ENCODE results near the gene ST3GAL3. TPM values are rescaled to one million over a fixed set of nuclear protein-coding genes. Genes with fewer than 3 reads are reported as not detected.
A peak's percentile ranks its signal among the peaks of the same experiment; 100 is the strongest.

ST3GAL3 gene
- total RNA-seq, 1 donor from 2014 or later: 14.9 TPM

GRCh38 chr1:43969746-43970466 lies 262.6 kb downstream of the ST3GAL3 start, which contains the start of gene DPH2:
Gene DPH2, plus strand, starts transcription at chr1:43970010. Its CDS starts 166 bp downstream, at chr1:43970176.
- peak; percentile 21 for TF ChIP-seq CTCF (IDR thresholded peaks at IDR 0.05; ENCODE audit: unreplicated experiment)
- peak; percentile 95 for DNase-seq (ENCODE audit: low spot score)
- H3K36me3 Mint-ChIP-seq (ENCODE audit: low read depth, unreplicated experiment): peaks cover 16% of the 10 kb centered on the region
- H3K4me3 Mint-ChIP-seq (ENCODE audit: unreplicated experiment): peak within 1 kb of the TSS; percentile 96
- peaks cover 19% of the 10 kb centered on the region for H3K4me1 Mint-ChIP-seq (ENCODE audit: unreplicated experiment)
- peaks cover 9% of the 10 kb centered on the region for H3K27me3 Mint-ChIP-seq (ENCODE audit: unreplicated experiment)
- H3K27ac Mint-ChIP-seq (ENCODE audit: unreplicated experiment): peak within 1 kb of the TSS; percentile 19
- H3K9me3 Mint-ChIP-seq (ENCODE audit: unreplicated experiment): no peaks in the 10 kb centered on the region

- no peak for DNase-seq (ENCODE audit: low spot score)
- Mint-ChIP-seq H3K27ac (ENCODE audit: unreplicated experiment) (no peak overlapping the region), H3K4me3 (ENCODE audit: unreplicated experiment) (peak overlapping the region; percentile 96), H3K27me3 (ENCODE audit: unreplicated experiment) (peaks cover 9% of the 10 kb centered on the region), H3K36me3 (ENCODE audit: low read depth, unreplicated experiment) (peaks cover 16% of the 10 kb centered on the region), H3K4me1 (ENCODE audit: unreplicated experiment) (peaks cover 19% of the 10 kb centered on the region), H3K9me3 (ENCODE audit: unreplicated experiment) (no peaks in the 10 kb centered on the region)
- TF ChIP-seq CTCF (IDR thresholded peaks at IDR 0.05; ENCODE audit: unreplicated experiment): no peak
Observed at GRCh38 chr1:43970502-43970901, 263.2 kb downstream of the ST3GAL3 start.

- H3K9me3 Mint-ChIP-seq (ENCODE audit: unreplicated experiment): no peaks in the 10 kb centered on the region
- no peak for DNase-seq (ENCODE audit: low spot score)
- H3K4me3 Mint-ChIP-seq (ENCODE audit: unreplicated experiment): peak overlapping the region; percentile 96
- H3K27ac Mint-ChIP-seq (ENCODE audit: unreplicated experiment): no peak overlapping the region
- no peak for TF ChIP-seq CTCF (IDR thresholded peaks at IDR 0.05; ENCODE audit: unreplicated experiment)
- H3K4me1 Mint-ChIP-seq (ENCODE audit: unreplicated experiment): peaks cover 22% of the 10 kb centered on the region
- H3K36me3 Mint-ChIP-seq (ENCODE audit: low read depth, unreplicated experiment): peaks cover 16% of the 10 kb centered on the region
- H3K27me3 Mint-ChIP-seq (ENCODE audit: unreplicated experiment): peaks cover 12% of the 10 kb centered on the region
Observed at GRCh38 chr1:43970911-43971310, 263.6 kb downstream of the ST3GAL3 start.

GRCh38 chr1:43971336-43971980 lies 264.1 kb downstream of the ST3GAL3 start:
- H3K4me3 Mint-ChIP-seq (ENCODE audit: unreplicated experiment): no peak overlapping the region
- TF ChIP-seq CTCF (IDR thresholded peaks at IDR 0.05; ENCODE audit: unreplicated experiment): no peak
- peaks cover 19% of the 10 kb centered on the region for H3K36me3 Mint-ChIP-seq (ENCODE audit: low read depth, unreplicated experiment)
- peaks cover 16% of the 10 kb centered on the region for H3K27me3 Mint-ChIP-seq (ENCODE audit: unreplicated experiment)
- no peak for DNase-seq (ENCODE audit: low spot score)
- H3K27ac Mint-ChIP-seq (ENCODE audit: unreplicated experiment): no peak overlapping the region
- peaks cover 27% of the 10 kb centered on the region for H3K4me1 Mint-ChIP-seq (ENCODE audit: unreplicated experiment)
- H3K9me3 Mint-ChIP-seq (ENCODE audit: unreplicated experiment): no peaks in the 10 kb centered on the region

- peaks cover 22% of the 10 kb centered on the region for H3K36me3 Mint-ChIP-seq (ENCODE audit: low read depth, unreplicated experiment)
- H3K9me3 Mint-ChIP-seq (ENCODE audit: unreplicated experiment): no peaks in the 10 kb centered on the region
- peaks cover 24% of the 10 kb centered on the region for H3K27me3 Mint-ChIP-seq (ENCODE audit: unreplicated experiment)
- no peak for TF ChIP-seq CTCF (IDR thresholded peaks at IDR 0.05; ENCODE audit: unreplicated experiment)
- peaks cover 40% of the 10 kb centered on the region for H3K4me1 Mint-ChIP-seq (ENCODE audit: unreplicated experiment)
- no peak for DNase-seq (ENCODE audit: low spot score)
- H3K4me3 Mint-ChIP-seq (ENCODE audit: unreplicated experiment): peak overlapping the region; percentile 95
- peak overlapping the region; percentile 34 for H3K27ac Mint-ChIP-seq (ENCODE audit: unreplicated experiment)
Observed at GRCh38 chr1:43973981-43974442, 266.7 kb downstream of the ST3GAL3 start.

Data from endothelial cell (in vitro differentiated cells).